H9 (cell line): ENCODE measurements around the gene CRYGA. TPM values are rescaled to one million over a fixed set of nuclear protein-coding genes. Genes with fewer than 3 reads are reported as not detected.

Experiments
- DNase-seq: peaks from one replicate; pipeline ENCODE4 v3.0.0-alpha.2; 2017
- H2AFZ ChIP-seq: one replicate; pipeline ENCODE4 v1.6.1; 2013; ENCODE audit warnings: mild to moderate bottlenecking, low read length, control low read depth, moderate library complexity
- H2AK5ac ChIP-seq: 2 replicates; pipeline ENCODE4 v1.6.1; 2013; ENCODE audit warnings: low read length, control low read depth, mixed read lengths; ENCODE audit not compliant: insufficient read length
- H2BK120ac ChIP-seq: one replicate; pipeline ENCODE4 v1.6.1; 2013; ENCODE audit warnings: low read depth, mild to moderate bottlenecking, low read length, control low read depth, inconsistent platforms; ENCODE audit not compliant: poor library complexity, severe bottlenecking
- H2BK12ac ChIP-seq: 2 replicates; pipeline ENCODE4 v1.6.1; 2013; ENCODE audit warnings: low read length, control low read depth, mixed read lengths, low read depth; ENCODE audit not compliant: insufficient read length
- H2BK15ac ChIP-seq: 2 replicates; pipeline ENCODE4 v1.6.1; 2013; ENCODE audit warnings: low read depth, low read length, control low read depth
- H2BK20ac ChIP-seq: one replicate; pipeline ENCODE4 v1.6.1; 2013; ENCODE audit warnings: low read depth, mild to moderate bottlenecking, low read length, control low read depth, inconsistent platforms; ENCODE audit not compliant: poor library complexity, severe bottlenecking
- H2BK5ac ChIP-seq: 2 replicates; pipeline ENCODE4 v1.6.1; 2013; ENCODE audit warnings: low read length, control low read depth, mixed read lengths; ENCODE audit not compliant: insufficient read length
- H3K14ac ChIP-seq: 2 replicates; pipeline ENCODE4 v1.6.1; 2013; ENCODE audit warnings: low read length, control low read depth; ENCODE audit not compliant: insufficient read depth
- H3K18ac ChIP-seq: 2 replicates; pipeline ENCODE4 v1.6.1; 2013; ENCODE audit warnings: low read depth, mild to moderate bottlenecking, mixed read lengths, low read length, control low read depth; ENCODE audit not compliant: insufficient read length
- H3K23ac ChIP-seq: 2 replicates; pipeline ENCODE4 v1.6.1; 2013; ENCODE audit warnings: low read length, control low read depth, mixed read lengths, low read depth; ENCODE audit not compliant: insufficient read length
- H3K23me2 ChIP-seq: 2 replicates; pipeline ENCODE4 v1.6.1; 2013; ENCODE audit warnings: low read depth, mild to moderate bottlenecking, mixed read lengths, low read length, control low read depth; ENCODE audit not compliant: insufficient read length, poor library complexity, severe bottlenecking
- H3K27ac ChIP-seq: 2 replicates; pipeline ENCODE4 v1.5.1; 2013; ENCODE audit warnings: low read length, control low read depth, mixed read lengths, low read depth; ENCODE audit not compliant: insufficient read length
- H3K27me3 ChIP-seq: 2 replicates; pipeline ENCODE4 v1.6.1; 2013; ENCODE audit warnings: low read length, control low read depth, inconsistent platforms; ENCODE audit not compliant: insufficient read depth
- H3K4ac ChIP-seq: 2 replicates; pipeline ENCODE4 v1.6.1; 2013; ENCODE audit warnings: low read depth, mild to moderate bottlenecking, control low read depth, inconsistent platforms, low read length, moderate library complexity
- H3K4me1 ChIP-seq: 2 replicates; pipeline ENCODE4 v1.6.1; 2013; ENCODE audit warnings: low read length, control low read depth, inconsistent platforms; ENCODE audit not compliant: insufficient read depth
- H3K4me2 ChIP-seq: 2 replicates; pipeline ENCODE4 v1.6.1; 2013; ENCODE audit warnings: low read length, control low read depth, mixed read lengths; ENCODE audit not compliant: insufficient read length, insufficient read depth
- H3K56ac ChIP-seq: 2 replicates; pipeline ENCODE4 v1.6.1; 2013; ENCODE audit warnings: low read depth, mild to moderate bottlenecking, mixed read lengths, low read length, control low read depth; ENCODE audit not compliant: insufficient read length
- H3K79me1 ChIP-seq: 2 replicates; pipeline ENCODE4 v1.6.1; 2013; ENCODE audit warnings: low read depth, mild to moderate bottlenecking, moderate library complexity, low read length, control low read depth, inconsistent platforms; ENCODE audit not compliant: insufficient read depth, poor library complexity, severe bottlenecking
- H3K79me2 ChIP-seq: 2 replicates; pipeline ENCODE4 v1.6.1; 2013; ENCODE audit warnings: low read length, control low read depth, inconsistent platforms; ENCODE audit not compliant: insufficient read depth
- H3K9ac ChIP-seq: 2 replicates; pipeline ENCODE4 v1.6.1; 2013; ENCODE audit warnings: low read length, control low read depth, mixed read lengths; ENCODE audit not compliant: insufficient read length; ENCODE audit errors: extremely low read depth
- H3K9me3 ChIP-seq: one replicate; pipeline ENCODE4 v1.6.1; 2013; ENCODE audit warnings: low read depth, low read length, inconsistent platforms; ENCODE audit not compliant: control insufficient read depth
- H3T11ph ChIP-seq: one replicate; pipeline ENCODE4 v1.6.1; 2013; ENCODE audit warnings: mild to moderate bottlenecking, low read length, control low read depth, inconsistent platforms
- H4K20me1 ChIP-seq: one replicate; pipeline ENCODE4 v1.6.1; 2013; ENCODE audit not compliant: control insufficient read depth, insufficient read length, insufficient read depth
- H4K5ac ChIP-seq: 2 replicates; pipeline ENCODE4 v1.6.1; 2013; ENCODE audit warnings: low read depth, mild to moderate bottlenecking, mixed read lengths, low read length, control low read depth; ENCODE audit not compliant: insufficient read length
- H4K8ac ChIP-seq: replicated peaks from 2 replicates; pipeline ENCODE4 v1.6.1; 2013; ENCODE audit warnings: low read length, control low read depth, mixed read lengths, low read depth; ENCODE audit not compliant: insufficient read length
- H4K91ac ChIP-seq: 2 replicates; pipeline ENCODE4 v1.6.1; 2013; ENCODE audit warnings: low read depth, mild to moderate bottlenecking, moderate library complexity, mixed read lengths, low read length, control low read depth; ENCODE audit not compliant: insufficient read length
- H3K27ac Mint-ChIP-seq, 3 experiments: 2 replicates in 2 of 3; 3 replicates in 1 of 3; pipeline ENCODE4 v1.8.0; 2020 to 2021; ENCODE audit warnings: mixed read lengths in 3 of 3, mild to moderate bottlenecking in 1 of 3, moderate library complexity in 1 of 3
- H3K27me3 Mint-ChIP-seq: 2 replicates; pipeline ENCODE4 v1.8.0; 2021; ENCODE audit warnings: low read depth, mild to moderate bottlenecking, moderate library complexity, mixed read lengths
- H3K36me3 Mint-ChIP-seq, 3 experiments: 2 replicates in 2 of 3; 3 replicates in 1 of 3; pipeline ENCODE4 v1.8.0; 2020 to 2021; ENCODE audit warnings: low read depth in 3 of 3, mixed read lengths in 3 of 3; ENCODE audit not compliant: insufficient read depth in 1 of 3
- H3K4me1 Mint-ChIP-seq, 2 experiments: 2 replicates each; pipeline ENCODE4 v1.8.0; 2020; ENCODE audit warnings: mixed read lengths in 2 of 2
- H3K4me3 Mint-ChIP-seq, 2 experiments: 2 replicates in 1 of 2; 3 replicates in 1 of 2; pipeline ENCODE4 v1.8.0; 2020 to 2021; ENCODE audit warnings: mild to moderate bottlenecking in 2 of 2, mixed read lengths in 2 of 2, moderate library complexity in 1 of 2
- H3K9me3 Mint-ChIP-seq, 2 experiments: 2 replicates in 1 of 2; 3 replicates in 1 of 2; pipeline ENCODE4 v1.8.0; 2020; ENCODE audit warnings: mild to moderate bottlenecking in 2 of 2, mixed read lengths in 2 of 2, moderate library complexity in 1 of 2
- CTCF ChIP-seq: fragments of 200-600 bp; sonication (generic); conservative IDR thresholded peaks from 3 replicates; pipeline ENCODE4 v1.8.0; 2021; ENCODE audit warnings: antibody characterized with exemption, mild to moderate bottlenecking
- WGBS: extraction: QIAGEN DNeasy Blood & Tissue Kit; methylation state at CpG from one replicate; pipeline ENCODE4 v1.1.7; 2013; ENCODE audit warnings: missing lambda C conversion rate, low lambda C conversion rate, mixed read lengths; ENCODE audit not compliant: insufficient read length; ENCODE audit errors: extremely low coverage; 5-methylcytosine and 5-hydroxymethylcytosine counted together
- total RNA-seq: library from RNA; stranded (reverse); gene quantifications from 2 replicates; pipeline ENCODE4 v1.2.1, GENCODE V29; 2021

The CRYGA gene
- total RNA-seq, 1 experiment from 2014 or later: not detected

GRCh38 chr2:208127090-208127489, 36.3 kb downstream of the CRYGA start:
- H2BK15ac ChIP-seq: no peak overlapping the region
- no peaks in the 10 kb centered on the region for H3K79me1 ChIP-seq
- H3K23me2 ChIP-seq: no peaks in the 10 kb centered on the region
- H3K4ac ChIP-seq: no peak overlapping the region
- WGBS: no CpG with 5 or more reads among the region's 4 CpGs
- H3T11ph ChIP-seq: no peak overlapping the region
- no peak overlapping the region for H2BK5ac ChIP-seq
- Mint-ChIP-seq H3K4me1 (no peaks in the 10 kb centered on the region), H3K36me3 (no peaks in the 10 kb centered on the region; a peak in 1 of 7 replicates), H3K9me3 (peaks cover 2 to 3% of the 10 kb centered on the region in 2 experiments; a peak in 2 of 5 replicates), H3K27me3 (no peaks in the 10 kb centered on the region), H3K4me3 (no peak overlapping the region), H3K27ac (no peak overlapping the region)
- H4K20me1 ChIP-seq: no peaks in the 10 kb centered on the region
- no peak overlapping the region for H3K9ac ChIP-seq
- H4K5ac ChIP-seq: no peak overlapping the region
- H3K18ac ChIP-seq: no peak overlapping the region
- no peaks in the 10 kb centered on the region for H3K27me3 ChIP-seq
- DNase-seq: no peak
- H3K9me3 ChIP-seq: no peaks in the 10 kb centered on the region
- TF ChIP-seq CTCF: no peak
- H2AK5ac ChIP-seq: no peak overlapping the region
- no peak overlapping the region for H2BK120ac ChIP-seq
- no peak overlapping the region for H3K27ac ChIP-seq
- no peak overlapping the region for H3K23ac ChIP-seq
- no peak overlapping the region for H3K14ac ChIP-seq
- H3K79me2 ChIP-seq: no peaks in the 10 kb centered on the region
- no peak overlapping the region for H2BK12ac ChIP-seq
- no peaks in the 10 kb centered on the region for H3K4me1 ChIP-seq
- no peak overlapping the region for H4K8ac ChIP-seq
- no peak overlapping the region for H2AFZ ChIP-seq
- no peak overlapping the region for H3K56ac ChIP-seq
- no peak overlapping the region for H3K4me2 ChIP-seq
- H4K91ac ChIP-seq: no peak overlapping the region
- no peak overlapping the region for H2BK20ac ChIP-seq
